Measurements from ENCODE around the gene MIPOL1. TPM values are rescaled to one million over a fixed set of nuclear protein-coding genes. Genes with fewer than 3 reads are reported as not detected.

The MIPOL1 gene
- total and polyA plus RNA-seq, 2 of the 13 experiments (the other 11 are each of a cell fraction or from before 2014, with no cell fraction given), result 8.6 to 34.2 TPM

DNA sequence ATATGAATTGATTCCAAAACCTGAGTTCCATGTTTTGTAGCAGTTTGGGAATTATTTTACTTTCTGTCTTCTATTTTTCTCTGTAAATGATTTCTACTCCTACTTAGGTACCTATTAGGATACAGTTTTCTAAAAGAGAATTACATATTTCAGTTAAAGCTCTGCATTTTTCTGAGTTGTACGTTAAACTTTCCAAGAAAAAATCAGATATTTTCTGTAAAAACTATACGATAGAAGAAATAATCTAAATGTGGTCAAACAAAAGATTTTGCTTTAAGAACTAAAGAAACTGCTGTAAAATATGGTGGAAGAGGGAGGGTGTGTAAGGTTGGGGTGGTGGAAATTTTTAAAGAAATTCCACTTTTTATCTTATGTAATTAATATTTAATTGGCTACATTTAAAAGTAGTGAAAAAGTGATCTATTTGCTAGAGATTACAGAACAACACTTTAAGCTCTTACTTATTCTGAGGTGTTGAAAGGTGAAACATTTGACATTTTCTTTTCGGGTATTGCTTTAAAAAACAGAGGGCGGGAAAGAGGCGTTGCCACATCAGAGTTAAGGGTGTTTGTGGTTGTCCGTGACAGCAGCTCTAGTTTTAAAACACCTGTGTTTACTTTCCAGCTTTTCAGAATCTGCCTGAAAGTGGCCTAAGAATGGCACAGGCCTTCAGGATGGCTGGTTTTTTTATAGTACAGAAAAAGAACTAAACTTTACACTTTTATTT, 187.3 kb downstream of the MIPOL1 start (continued):
- TF ChIP-seq ESRRA (CRISPR knock-in tag; IDR thresholded peaks at IDR 0.05; ENCODE audit: low read depth) (no peak), EHMT2 (IDR thresholded peaks at IDR 0.05; ENCODE audit: borderline replicate concordance, low read depth, low read length) (peak; percentile 52; the same call in 1 of the 2 replicates), ZNF362 (CRISPR knock-in tag; IDR thresholded peaks at IDR 0.05; ENCODE audit: borderline replicate concordance) (peak; percentile 41; the same call in 1 of the 2 replicates), GATAD2A (CRISPR knock-in tag; IDR thresholded peaks at IDR 0.05) (peak; percentile 86), ZFP82 (CRISPR knock-in tag; IDR thresholded peaks at IDR 0.05; ENCODE audit: borderline replicate concordance) (peak; percentile 59; the same call in 1 of the 2 replicates), ATF6 (CRISPR knock-in tag; conservative IDR thresholded peaks at IDR 0.05) (no peak), SOX13 (IDR thresholded peaks at IDR 0.05) (no peak), SOX13 (CRISPR knock-in tag; conservative IDR thresholded peaks at IDR 0.05 in 1 of 2, IDR thresholded peaks at IDR 0.05 in 1 of 2) (peak in 1 of 2 experiments; percentile 79; a peak in 2 of 4 replicates), ZNF557 (CRISPR knock-in tag; IDR thresholded peaks at IDR 0.05) (peak; percentile 45; the same call in 1 of the 2 replicates), TCF7 (IDR thresholded peaks at IDR 0.05; ENCODE audit: low read depth) (peak; percentile 73)
- TF ChIP-seq, protein P1, sequence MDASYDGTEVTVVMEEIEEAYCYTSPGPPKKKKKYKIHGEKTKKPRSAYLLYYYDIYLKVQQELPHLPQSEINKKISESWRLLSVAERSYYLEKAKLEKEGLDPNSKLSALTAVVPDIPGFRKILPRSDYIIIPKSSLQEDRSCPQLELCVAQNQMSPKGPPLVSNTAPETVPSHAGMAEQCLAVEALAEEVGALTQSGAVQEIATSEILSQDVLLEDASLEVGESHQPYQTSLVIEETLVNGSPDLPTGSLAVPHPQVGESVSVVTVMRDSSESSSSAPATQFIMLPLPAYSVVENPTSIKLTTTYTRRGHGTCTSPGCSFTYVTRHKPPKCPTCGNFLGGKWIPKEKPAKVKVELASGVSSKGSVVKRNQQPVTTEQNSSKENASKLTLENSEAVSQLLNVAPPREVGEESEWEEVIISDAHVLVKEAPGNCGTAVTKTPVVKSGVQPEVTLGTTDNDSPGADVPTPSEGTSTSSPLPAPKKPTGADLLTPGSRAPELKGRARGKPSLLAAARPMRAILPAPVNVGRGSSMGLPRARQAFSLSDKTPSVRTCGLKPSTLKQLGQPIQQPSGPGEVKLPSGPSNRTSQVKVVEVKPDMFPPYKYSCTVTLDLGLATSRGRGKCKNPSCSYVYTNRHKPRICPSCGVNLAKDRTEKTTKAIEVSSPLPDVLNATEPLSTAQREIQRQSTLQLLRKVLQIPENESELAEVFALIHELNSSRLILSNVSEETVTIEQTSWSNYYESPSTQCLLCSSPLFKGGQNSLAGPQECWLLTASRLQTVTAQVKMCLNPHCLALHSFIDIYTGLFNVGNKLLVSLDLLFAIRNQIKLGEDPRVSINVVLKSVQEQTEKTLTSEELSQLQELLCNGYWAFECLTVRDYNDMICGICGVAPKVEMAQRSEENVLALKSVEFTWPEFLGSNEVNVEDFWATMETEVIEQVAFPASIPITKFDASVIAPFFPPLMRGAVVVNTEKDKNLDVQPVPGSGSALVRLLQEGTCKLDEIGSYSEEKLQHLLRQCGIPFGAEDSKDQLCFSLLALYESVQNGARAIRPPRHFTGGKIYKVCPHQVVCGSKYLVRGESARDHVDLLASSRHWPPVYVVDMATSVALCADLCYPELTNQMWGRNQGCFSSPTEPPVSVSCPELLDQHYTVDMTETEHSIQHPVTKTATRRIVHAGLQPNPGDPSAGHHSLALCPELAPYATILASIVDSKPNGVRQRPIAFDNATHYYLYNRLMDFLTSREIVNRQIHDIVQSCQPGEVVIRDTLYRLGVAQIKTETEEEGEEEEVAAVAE (CRISPR knock-in tag; IDR thresholded peaks at IDR 0.05; ENCODE audit: borderline replicate concordance), result 0 out of 2 replicates have a peak, but pooled peaks have one; percentile 32
- TF ChIP-seq, protein P2, sequence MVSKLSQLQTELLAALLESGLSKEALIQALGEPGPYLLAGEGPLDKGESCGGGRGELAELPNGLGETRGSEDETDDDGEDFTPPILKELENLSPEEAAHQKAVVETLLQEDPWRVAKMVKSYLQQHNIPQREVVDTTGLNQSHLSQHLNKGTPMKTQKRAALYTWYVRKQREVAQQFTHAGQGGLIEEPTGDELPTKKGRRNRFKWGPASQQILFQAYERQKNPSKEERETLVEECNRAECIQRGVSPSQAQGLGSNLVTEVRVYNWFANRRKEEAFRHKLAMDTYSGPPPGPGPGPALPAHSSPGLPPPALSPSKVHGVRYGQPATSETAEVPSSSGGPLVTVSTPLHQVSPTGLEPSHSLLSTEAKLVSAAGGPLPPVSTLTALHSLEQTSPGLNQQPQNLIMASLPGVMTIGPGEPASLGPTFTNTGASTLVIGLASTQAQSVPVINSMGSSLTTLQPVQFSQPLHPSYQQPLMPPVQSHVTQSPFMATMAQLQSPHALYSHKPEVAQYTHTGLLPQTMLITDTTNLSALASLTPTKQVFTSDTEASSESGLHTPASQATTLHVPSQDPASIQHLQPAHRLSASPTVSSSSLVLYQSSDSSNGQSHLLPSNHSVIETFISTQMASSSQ (IDR thresholded peaks at IDR 0.05; ENCODE audit: low read depth), result no peak
- TF ChIP-seq, protein P2 (CRISPR knock-in tag; IDR thresholded peaks at IDR 0.05; ENCODE audit: borderline replicate concordance), result peak; percentile 70; the same call in 1 of the 2 replicates
- TF ChIP-seq, protein P3, sequence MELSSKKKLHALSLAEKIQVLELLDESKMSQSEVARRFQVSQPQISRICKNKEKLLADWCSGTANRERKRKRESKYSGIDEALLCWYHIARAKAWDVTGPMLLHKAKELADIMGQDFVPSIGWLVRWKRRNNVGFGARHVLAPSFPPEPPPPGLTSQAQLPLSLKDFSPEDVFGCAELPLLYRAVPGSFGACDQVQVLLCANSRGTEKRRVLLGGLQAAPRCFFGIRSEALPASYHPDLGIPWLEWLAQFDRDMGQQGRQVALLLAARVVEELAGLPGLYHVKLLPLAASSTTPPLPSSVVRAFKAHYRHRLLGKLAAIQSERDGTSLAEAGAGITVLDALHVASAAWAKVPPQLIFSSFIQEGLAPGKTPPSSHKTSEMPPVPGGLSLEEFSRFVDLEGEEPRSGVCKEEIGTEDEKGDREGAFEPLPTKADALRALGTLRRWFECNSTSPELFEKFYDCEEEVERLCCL (CRISPR knock-in tag; IDR thresholded peaks at IDR 0.05; ENCODE audit: borderline replicate concordance), result 0 out of 2 replicates have a peak, but pooled peaks have one; percentile 57
